ENCODE data around the gene IL27RA.
A peak's percentile ranks its signal among the peaks of the same experiment; 100 is the strongest.
"Not testable (repeated sequence)": the region's sequence is repeated elsewhere in the genome, so short reads cannot be mapped to it uniquely, and the experiment has no call there.

Gene IL27RA

GRCh38 chr19:14033946-14034345 lies 2.4 kb downstream of the IL27RA start:
- no peak for DNase-seq

GRCh38 chr19:14035159-14035558 lies 3.6 kb downstream of the IL27RA start:
- DNase-seq: not testable (repeated sequence)

- DNase-seq: no peak
Measured at GRCh38 chr19:14035706-14036105, 4.1 kb downstream of the IL27RA start.

- no peak for DNase-seq
Measured at GRCh38 chr19:14039181-14039580, 7.6 kb downstream of the IL27RA start.

- peak; percentile 63 for DNase-seq
Measured at GRCh38 chr19:14042659-14043608, 11.4 kb downstream of the IL27RA start.

- not testable (repeated sequence) for DNase-seq
Measured at GRCh38 chr19:14047866-14048265, 16.3 kb downstream of the IL27RA start.

- DNase-seq: peak; percentile 69
Measured at GRCh38 chr19:14048443-14049153, 17.0 kb downstream of the IL27RA start.

- no peak for DNase-seq
Measured at GRCh38 chr19:14050512-14050911, 18.9 kb downstream of the IL27RA start.

- not testable (repeated sequence) for DNase-seq
Measured at GRCh38 chr19:14050961-14051360, 19.4 kb downstream of the IL27RA start.

GRCh38 chr19:14051980-14052379 lies 20.4 kb downstream of the IL27RA start:
- DNase-seq: no peak

- no peak for DNase-seq
Measured at GRCh38 chr19:14052470-14052869, 20.9 kb downstream of the IL27RA start.

GRCh38 chr19:14053032-14053431 lies 21.5 kb downstream of the IL27RA start:
- no peak for DNase-seq

- no peak for DNase-seq
Measured at GRCh38 chr19:14053500-14053899, 21.9 kb downstream of the IL27RA start.

- no peak for DNase-seq
Measured at GRCh38 chr19:14054099-14054498, 22.5 kb downstream of the IL27RA start.

- DNase-seq: no peak
Measured at GRCh38 chr19:14054721-14055120, 23.2 kb downstream of the IL27RA start.

GRCh38 chr19:14055396-14055795 lies 23.8 kb downstream of the IL27RA start:
- DNase-seq: no peak

- DNase-seq: no peak
Measured at GRCh38 chr19:14056069-14056666, 24.6 kb downstream of the IL27RA start.

GRCh38 chr19:14056741-14057356 lies 25.3 kb downstream of the IL27RA start:
- DNase-seq: no peak

- DNase-seq: no peak
Measured at GRCh38 chr19:14058182-14059092, 26.9 kb downstream of the IL27RA start.

- DNase-seq: peak; percentile 31
Measured at GRCh38 chr19:14059093-14059480, 27.5 kb downstream of the IL27RA start.

GRCh38 chr19:14059652-14060155 lies 28.1 kb downstream of the IL27RA start:
- no peak for DNase-seq
